ENCODE results near the gene LRCH1.
A peak's percentile ranks its signal among the peaks of the same experiment; 100 is the strongest.

The LRCH1 gene

DNA sequence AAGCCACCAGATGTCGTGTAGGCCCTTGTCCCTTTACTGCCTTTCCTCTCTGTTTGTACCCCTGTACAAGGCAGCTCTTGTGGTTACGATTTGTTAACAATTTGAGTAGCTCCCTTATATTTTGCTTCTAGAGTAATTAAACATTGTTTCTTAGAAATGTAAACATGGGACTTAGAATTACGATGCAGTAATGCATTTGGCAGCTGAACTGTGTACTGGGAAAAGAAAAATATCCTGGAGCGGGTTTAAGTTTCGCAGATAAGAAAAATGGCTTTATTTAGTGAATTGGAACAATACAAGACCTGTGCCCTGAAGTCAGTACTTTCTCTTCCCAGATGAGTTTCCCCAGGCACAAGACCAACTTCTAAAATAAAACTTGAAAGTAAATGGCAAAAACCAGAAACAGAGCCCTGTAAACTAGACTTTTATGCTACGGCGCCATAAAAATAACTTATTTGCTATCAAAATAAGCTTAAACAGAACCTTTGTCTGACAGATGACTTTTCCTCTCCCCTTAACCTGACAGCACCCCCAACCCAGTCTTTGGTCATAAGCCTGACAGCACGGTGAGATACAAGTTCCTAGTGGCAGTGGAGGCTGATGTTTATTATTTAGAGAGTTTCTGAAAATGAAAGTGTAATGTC lies 63.0 kb downstream of the LRCH1 start:
- DNase-seq (ENCODE audit: low read depth): no peak

DNA sequence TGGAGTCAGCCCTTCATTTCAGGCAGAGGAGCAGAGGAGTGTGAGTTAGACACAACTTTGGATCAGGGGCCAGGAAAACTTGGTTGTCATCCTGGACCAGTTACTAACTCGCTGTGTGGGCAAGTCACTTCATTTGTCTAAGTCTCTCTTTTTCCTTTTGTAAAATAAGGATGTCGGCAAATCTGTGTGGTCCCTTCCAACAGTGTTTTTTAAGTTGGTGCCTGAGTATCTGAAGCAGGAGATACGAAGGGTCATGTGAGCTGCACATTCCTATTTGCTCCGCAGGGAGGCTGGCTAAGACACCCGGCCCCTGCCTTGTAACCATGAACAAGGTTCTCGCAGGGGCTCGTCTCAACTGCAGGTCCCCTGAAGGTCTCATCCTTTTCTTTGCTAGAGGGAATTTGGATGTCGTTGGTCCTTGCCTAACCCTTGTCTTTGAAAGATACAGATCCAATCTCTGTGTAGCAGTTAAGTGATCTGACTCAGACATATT lies 64.3 kb downstream of the LRCH1 start:
- DNase-seq (ENCODE audit: low read depth): no peak

DNA sequence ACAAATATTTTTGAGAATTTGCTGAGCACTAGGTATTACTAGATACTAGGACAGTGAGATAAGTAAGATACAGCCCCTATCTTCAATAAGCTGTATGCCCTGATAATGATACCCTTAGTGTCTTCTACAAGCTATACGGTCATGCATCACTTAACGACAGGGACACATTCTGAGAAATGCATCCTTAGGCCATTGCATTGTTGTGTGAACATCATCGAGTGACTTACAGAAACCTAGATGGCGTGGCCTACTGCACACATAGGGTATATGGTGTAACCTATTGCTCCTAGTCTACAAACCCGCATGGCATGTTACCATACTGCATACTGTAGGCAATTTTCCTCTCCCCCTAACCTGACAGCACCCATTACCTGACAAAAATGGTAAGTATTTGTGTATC lies 64.9 kb downstream of the LRCH1 start:
- DNase-seq (ENCODE audit: low read depth): no peak

DNA sequence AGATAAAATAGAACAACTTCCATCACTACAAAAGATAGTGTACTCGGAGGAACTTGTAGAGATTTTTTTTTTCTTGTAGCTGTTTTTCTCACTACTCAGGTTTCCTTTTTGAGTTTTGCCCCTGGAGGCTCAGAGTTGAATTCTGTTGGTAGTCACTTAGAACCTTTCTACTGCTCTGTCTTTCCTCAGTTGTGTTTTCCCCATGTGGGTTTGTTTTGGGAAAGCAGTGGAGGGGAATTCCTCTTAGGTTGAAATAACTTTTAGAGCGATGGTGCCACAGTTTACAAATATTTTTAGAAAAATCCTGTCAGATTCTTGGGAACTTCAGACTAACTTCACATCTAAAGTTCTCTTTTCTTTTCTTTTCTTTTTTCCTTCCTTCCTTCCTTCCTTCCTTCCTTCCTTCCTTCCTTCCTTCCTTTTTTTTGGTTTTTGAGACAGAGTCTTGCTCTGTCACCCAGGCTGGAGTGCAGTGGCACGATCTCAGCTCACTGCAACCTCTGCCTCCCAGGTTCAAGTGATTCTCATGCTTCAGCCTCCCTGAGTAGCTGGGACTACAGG lies 65.8 kb downstream of the LRCH1 start:
- no peak for DNase-seq (ENCODE audit: low read depth)

DNA sequence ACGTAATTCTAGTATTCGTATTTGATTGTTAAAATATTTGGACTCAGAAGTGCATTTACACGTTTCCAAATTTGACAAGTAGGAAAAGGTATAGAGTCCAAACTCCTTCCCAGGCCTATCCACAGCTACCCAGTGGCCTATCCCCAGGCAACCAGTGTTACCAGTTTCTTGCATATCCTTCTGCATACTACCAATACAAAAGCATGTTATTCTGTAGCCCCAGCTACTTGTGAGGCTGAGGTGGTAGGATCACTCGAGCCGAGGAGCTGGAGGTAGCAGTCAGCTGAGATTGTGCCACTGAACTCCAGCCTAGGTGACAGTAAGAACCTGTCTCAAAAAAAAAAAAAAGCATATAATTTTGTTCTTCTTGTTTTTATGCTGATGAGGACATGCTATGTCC lies 67.1 kb downstream of the LRCH1 start:
- no peak for DNase-seq (ENCODE audit: low read depth)

DNA sequence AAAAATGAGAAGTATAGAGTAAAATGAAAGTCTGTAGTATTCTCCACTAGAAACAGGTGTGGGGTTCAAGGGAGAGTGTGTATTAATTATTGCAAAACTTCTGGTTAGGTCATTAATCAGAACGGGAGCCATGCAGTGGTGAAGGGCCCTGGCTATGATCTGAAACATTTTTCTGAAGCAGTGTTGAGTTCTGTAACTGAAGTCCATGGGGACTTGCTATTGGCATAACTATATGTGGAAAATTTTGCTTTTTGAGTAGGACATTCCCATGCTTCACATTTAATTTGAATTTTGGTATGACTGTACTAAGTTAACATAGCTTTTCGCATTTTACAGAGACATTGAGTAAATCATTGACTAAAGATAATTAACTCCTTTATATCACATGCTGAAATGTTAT lies 67.5 kb downstream of the LRCH1 start:
- DNase-seq (ENCODE audit: low read depth): no peak

DNA sequence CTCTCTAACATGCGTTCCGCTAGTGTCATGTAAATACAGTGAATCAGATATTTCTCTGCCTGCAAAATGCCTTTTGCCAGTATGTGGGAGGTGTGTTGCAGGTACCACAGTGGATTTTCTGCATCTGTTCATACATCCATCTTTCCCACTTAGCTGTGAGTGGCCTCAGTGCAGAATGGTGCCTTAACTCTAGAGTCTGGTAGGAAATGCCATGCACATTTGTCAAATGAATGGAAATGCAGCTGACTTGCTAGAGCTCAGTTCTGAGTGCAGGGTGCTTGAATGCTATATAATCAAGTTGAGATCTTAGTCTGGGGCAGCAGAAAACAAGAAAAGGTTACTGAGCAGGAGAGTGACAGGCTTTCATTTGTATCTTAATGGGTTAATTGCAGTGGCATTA lies 68.2 kb downstream of the LRCH1 start:
- DNase-seq (ENCODE audit: low read depth): no peak

DNA sequence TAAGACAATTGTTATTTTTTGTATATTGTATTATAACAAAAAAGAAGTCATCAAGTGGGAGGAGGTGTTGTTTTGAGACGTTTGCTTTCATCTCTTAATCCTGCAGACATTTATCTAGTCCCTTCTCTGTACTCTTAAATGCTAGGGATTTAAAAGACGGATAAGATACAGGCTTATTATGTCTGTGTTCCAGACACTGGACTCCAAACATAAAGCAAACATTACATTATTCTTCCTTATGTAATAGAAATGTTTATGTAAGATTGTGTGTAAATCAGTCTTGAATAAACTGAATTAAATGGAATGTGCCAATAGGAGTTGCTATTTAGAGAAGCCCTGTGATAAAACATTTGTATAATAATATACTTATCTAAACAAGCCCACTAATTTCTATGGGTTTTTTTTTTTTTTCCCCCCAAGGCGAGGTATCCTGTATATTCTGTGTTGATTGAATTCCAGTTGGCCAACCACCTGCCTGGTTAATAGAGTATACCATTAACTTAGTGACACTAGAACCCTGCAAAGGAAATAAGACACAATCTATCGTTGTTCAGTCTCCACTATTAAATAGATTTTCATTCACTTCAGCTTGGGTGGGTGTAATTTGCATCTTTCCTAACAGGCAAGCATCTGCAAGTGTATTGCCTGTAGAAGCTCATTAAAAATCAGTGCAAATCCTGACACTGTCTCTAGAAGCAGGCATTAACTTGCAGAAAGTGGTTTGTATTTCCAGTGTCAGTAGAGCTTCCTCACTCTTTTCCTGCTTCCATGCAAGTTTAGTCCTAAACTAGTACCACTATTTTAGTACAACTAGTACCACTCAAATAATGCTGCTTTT lies 69.0 kb downstream of the LRCH1 start:
- no peak for DNase-seq (ENCODE audit: low read depth)

DNA sequence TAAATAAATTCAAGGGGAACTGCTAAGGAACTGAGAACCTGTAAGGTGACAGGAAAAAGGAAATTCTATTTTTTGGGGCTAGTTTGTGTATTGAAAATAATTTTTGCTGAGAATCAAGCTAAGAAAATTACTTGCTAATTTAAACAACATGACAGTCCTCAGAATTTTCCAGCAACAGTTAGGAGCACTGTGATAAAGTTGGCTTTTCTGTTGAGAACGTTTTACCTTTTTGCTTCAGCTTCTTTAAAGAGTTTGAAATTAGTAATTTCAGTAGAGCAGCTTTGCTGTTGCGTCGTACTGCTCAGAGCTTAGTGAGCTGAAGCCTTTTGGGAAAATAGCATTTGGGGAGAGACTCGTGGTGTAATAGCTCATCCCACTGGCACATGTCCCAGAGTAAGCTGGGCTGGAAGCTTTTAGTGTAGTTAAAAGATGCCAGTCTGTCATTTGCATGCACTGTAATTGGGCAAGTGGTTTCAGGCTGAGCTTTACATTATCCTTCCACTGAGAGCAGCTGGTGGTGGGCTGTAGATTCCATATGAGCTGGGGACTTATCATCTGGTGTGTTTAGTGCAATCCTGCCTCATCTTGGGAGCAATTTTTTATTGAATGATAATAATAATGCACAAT lies 69.8 kb downstream of the LRCH1 start:
- no peak for DNase-seq (ENCODE audit: low read depth)

DNA sequence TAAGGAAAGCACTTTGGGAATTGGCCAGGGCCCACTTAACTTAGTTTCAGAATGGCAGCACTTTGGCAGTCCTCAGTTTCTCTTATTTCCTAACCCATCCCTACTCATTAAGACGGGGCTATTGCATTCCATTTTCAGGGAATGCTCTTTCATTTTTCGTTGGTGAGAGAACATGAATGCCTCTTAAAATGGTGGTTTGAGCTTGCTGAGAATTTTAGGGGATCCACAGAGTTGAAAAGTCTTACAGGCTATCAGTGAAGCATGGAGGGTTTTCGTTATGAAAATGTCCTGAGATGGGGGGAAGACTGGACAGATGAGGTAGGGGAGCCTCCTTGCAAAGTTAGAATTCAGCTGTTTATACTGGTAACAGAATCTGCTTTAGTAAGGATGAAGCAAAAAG lies 71.4 kb downstream of the LRCH1 start:
- DNase-seq (ENCODE audit: low read depth): no peak

DNA sequence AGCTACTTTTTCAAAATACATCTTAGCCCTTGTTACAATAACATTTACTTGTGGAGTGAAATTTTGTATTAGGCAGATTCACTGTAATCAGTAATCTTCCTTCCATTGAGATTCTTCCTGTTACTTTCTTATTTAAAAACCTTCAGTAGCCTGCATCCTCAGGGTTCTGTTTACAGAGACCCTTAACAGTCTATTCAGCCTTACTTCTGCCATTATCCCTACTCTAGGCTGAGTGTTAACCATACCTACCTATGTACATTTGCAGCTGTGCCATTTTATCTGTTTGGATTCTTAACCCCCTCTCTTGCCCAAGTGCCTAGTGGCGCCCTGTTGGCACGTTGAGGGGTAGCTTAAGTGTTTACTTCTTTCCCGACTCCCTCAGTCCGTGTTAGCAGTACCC lies 71.9 kb downstream of the LRCH1 start:
- no peak for DNase-seq (ENCODE audit: low read depth)

DNA sequence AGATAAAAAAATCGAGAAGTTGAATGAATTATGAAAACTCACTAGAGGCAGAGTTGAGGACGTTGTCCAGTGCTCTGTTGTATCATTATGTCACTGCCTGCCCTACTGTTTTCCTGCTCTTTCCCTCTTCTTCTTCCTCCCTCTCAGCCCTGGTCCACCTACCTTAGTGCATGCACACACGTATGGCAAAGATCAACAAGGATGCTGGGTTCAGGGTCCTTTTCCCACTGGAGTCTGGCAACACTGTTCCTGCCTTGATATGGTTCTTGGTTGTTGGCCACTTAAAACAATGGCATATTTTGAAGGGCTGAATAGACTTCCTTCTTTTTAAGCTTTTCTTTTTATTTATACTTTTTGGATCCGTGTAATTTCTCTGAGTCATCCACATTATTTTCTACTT lies 74.5 kb downstream of the LRCH1 start:
- DNase-seq (ENCODE audit: low read depth): no peak

DNA sequence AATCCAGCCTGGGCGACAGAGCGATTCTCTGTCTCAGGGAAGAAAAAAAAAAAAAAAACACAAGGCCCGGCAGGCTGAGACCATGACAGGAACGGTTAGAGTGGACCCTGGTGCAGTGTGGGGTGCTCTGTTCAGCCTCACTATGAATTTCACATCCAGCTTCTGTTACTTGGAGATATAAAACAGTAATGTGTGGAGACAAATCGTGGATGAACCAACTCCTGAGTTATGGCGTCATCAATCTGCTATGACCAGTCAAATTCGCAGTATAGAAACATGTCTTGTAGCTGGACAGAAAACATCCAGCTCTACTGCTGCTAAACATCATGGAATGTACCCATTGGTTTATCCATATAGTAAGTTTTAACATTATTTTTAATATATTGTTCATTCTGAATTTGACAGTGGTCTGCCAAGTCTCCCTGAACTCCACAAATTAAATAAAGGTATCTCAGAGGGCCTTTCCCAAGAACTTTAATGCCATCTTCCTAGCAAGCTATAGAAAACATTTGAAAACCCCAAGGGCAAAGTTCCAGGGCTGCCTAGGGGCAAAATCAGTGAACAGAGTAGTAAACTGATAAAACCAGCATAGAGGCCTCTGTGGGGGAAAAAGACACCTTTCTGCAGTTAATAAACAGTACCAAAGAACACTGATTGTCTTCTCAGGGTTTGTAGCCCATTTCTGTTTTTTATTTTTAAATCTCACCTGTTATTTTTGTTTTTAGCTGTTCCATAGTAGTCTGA lies 75.8 kb downstream of the LRCH1 start:
- DNase-seq (ENCODE audit: low read depth): no peak

DNA sequence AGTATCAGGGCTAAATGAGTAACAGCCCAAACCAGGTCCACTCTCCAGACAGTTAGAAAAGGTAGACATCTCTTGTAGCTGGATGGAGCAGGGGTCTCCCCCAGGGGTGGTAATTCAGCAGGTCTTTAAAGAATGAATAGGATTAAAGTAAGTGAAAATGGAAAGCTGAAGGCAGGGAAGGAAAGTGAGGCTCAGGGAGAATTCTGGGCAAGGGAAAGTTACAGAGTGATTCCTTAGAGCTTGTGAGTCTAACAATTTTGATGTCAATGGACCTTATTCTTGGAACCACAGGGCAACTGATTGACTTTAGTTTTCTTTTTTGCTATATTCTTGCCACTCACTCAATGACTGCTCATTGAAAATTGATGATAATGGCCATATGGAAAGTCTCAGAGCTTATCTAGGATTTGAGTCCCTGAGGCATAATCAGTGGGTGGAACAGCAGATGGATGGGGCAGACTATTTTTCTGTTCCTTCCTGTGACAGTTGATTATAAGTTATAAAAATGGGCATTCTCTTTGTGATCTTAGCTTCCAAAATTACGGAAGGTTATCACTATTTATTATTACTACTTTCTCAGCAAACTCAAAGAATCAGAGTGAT lies 76.9 kb downstream of the LRCH1 start:
- DNase-seq (ENCODE audit: low read depth): no peak

DNA sequence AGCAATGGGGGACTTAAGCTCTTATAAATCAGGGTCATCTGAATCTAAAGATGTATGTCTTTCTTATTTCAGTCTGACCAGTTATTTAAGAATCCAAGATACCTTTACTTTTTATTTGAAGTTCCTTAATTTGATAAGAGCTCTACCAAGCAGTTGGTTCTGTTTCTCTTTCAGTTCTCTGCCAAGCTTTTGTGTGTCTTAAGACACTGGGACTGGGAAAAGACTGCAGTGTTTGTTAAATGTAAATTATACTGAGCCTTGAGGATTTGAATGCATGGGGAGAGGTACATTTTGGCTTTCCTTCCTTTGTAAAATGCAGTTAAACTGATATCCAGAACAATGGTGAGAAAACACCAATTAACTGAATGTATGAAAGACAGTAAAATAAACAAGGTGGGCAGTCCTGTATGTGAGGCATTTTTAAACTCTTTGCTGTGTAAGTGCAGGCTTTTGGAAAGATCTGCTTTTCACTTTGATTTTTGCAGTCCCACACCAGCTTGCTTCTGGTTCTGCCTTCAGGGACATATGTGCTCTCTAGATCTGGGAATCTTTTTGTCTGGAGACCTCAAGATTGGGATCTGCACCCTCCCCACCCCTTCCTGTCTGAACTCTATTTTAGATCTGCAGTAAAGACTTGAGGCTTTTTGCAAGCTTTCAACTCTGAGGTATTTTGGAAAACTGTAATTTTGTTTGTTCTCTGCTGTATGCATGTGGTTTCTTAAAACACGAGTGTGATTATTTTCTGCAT lies 77.6 kb downstream of the LRCH1 start:
- no peak for DNase-seq (ENCODE audit: low read depth)

DNA sequence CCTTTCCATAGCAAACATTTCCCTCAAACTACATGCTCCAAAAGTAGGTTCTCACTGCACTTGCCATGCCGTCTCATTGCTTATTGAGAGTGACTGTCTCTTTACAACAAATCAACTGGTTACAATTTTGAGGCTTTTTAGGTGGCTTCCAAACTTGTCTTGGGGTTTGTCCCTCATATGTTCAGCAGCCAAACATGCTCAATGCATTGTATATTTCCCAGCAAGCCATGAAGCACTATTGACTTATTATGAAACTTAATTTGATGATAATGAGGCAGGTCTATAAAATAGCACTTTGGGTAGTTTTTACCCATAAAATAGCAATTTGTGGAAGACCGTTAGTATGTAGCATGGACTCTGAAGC lies 78.2 kb downstream of the LRCH1 start:
- no peak for DNase-seq (ENCODE audit: low read depth)

DNA sequence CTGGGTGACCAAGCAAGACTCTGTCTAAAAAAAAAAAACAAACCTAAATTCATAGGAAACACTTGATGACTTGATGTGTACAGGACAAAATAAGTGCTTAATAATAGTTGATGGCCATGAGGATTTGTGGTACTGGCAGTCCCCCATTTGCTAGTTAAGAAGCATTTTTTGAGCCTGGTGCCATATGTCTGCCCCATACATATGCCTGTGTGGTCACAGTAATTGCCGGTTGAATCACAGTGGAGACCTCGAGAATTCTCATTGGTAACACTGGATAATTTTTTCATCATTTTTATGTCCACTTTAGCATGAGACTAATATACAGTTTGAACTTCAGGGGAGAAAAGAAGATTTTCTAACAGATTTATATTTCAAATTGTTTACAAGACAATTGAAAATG lies 79.2 kb downstream of the LRCH1 start:
- DNase-seq (ENCODE audit: low read depth): no peak

DNA sequence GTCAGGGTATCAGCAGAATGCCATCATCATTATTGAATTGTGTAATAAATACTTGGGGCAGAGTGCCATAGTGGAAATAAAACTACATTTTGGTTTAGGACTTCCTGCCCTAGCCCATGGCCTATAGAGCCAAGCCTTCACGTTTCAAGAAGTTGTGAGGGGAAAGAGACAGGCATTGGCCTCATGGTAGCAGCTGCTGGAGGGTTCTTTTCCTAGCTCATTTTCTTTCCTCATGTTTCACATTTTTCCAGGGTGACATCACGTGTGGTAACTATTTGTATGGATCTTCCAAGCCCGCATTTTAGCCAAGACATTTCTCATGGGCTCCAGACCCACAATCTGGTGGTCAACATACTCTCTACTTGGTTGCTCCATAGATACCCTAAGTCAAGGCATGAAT lies 80.4 kb downstream of the LRCH1 start:
- DNase-seq (ENCODE audit: low read depth): peak; percentile 67

DNA sequence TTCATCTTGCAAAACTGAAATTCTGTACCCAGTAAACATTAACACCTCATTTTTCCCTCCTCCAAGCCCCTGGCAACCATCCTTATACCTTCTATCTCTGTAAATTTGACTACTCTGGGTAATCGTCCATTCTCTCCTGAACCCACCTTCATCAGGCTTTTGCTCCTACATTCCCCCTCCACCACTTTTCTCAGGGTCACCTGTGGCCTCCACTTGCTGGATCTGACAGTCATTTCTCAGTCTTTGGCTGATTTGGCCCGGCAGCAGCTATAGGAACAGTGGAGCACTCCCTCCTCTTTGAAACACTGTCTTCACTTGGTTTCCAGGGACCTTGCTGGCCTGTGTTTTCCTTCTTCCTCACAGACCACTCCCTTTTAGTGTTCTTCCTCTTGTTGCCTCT lies 83.5 kb downstream of the LRCH1 start:
- DNase-seq (ENCODE audit: low read depth): no peak

DNA sequence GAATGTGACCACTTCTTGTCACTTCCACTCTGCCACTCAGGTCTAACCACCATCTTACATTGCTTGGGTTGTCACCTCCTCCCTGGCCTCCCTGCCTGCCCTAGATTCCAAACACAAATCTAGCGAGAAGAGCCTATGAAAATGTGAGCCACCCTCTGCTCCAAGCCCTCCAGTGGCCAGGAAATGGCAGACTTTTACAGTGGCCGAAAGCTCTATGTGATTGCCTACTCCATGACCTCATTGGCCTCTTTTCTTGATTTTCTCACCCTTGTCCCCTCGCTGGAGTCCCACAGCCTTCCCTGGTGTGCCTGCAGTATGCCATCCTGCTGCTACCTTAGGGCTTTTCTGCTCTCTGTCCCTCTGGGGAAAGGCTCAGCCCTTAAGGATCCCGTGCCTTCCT lies 84.2 kb downstream of the LRCH1 start:
- DNase-seq (ENCODE audit: low read depth): no peak

DNA sequence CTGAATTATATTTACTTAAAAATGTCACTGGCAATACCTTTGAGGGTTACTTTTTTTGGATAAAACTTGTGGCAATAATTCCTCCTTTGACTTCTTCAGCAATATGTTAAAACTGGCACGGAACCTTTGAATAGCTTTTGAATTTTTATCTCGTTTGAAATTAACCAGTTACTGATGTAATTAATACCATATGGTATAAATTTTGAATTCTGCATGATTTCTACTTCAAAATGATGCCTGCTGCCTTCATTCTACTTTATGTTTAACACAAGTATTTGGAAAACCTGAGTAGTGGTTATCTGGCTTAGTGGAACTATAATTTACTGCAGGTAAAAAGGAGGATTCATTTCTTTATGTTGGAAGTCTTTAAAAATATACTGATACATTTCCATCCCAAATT lies 85.3 kb downstream of the LRCH1 start:
- no peak for DNase-seq (ENCODE audit: low read depth)

Data from non-pigmented ciliary epithelial cell (primary cell).